ENCODE data around the gene PLEKHN1.
"Not testable (repeated sequence)": the region's sequence is repeated elsewhere in the genome, so short reads cannot be mapped to it uniquely, and the experiment has no call there.

Gene PLEKHN1

DNA sequence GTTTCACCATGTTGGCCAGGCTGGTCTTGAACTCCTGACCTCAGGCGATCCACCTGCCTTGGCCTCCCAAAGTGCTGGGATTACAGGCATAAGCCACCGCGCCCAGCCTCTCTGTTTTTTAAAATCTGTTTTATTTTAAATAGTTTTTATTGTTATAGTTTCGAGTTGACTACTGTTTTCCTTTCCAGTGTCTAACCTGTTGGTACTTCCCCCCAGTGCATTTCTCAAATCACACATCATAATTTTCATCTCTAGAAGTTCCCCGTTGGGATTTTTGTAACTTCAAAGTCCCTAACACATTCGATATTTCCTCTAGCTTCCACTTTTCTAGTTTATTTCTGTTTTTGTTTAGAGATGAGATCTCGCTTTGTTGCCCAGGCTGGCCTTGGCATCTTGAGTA lies 26.1 kb downstream of the PLEKHN1 start:
- DNase-seq (ENCODE audit: low read depth, low spot score): no peak

DNA sequence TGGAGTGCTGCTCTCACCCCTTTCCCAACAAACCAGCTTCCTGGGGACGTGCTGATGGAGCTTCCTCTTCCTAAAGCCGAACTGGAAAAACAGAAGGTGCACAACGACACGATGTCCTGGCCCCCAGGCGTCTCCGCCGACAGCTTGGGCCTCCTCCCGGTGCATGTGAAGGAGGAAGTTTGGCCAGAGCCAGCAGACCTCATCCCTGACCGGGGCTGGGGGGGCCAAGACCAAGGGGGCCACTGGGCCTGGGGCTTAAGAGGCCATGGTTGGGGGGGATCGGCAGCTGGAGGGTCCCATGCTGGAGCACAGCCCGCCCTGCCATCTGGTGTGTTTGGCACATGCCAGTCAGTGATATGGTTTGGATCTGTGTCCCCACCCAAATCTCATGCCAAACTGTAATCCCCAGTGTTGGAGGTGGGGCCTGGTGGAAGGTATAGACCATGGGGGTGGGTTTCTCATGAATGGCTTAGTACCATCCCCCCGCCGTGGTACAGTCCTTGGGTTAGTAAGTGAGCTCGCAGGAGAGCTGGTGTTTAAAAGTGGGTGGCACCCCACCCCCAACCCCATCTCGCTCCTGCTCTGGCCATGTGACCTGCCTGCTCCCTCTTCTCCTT lies 27.2 kb downstream of the PLEKHN1 start:
- no peak for DNase-seq (ENCODE audit: low read depth, low spot score)

DNA sequence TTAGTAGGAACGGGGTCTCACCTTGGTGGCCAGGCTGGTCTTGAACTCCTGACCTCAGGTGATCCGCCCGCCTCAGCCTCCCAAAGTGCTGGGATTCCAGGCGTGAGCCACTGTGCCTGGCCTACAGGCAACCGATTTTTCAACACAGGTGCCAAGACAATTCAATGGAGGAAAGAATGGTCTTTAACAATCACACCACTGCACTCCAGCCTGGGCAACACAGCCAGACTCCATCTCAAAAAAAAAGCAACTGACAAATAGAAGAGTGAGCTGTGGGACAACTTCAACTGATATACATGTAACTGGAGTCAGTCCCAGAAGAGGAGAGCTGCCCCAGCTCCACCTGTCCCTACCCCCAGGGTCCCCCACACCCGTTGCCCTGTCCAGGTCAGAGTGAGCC lies 28.3 kb downstream of the PLEKHN1 start:
- DNase-seq (ENCODE audit: low read depth, low spot score): not testable (repeated sequence)

DNA sequence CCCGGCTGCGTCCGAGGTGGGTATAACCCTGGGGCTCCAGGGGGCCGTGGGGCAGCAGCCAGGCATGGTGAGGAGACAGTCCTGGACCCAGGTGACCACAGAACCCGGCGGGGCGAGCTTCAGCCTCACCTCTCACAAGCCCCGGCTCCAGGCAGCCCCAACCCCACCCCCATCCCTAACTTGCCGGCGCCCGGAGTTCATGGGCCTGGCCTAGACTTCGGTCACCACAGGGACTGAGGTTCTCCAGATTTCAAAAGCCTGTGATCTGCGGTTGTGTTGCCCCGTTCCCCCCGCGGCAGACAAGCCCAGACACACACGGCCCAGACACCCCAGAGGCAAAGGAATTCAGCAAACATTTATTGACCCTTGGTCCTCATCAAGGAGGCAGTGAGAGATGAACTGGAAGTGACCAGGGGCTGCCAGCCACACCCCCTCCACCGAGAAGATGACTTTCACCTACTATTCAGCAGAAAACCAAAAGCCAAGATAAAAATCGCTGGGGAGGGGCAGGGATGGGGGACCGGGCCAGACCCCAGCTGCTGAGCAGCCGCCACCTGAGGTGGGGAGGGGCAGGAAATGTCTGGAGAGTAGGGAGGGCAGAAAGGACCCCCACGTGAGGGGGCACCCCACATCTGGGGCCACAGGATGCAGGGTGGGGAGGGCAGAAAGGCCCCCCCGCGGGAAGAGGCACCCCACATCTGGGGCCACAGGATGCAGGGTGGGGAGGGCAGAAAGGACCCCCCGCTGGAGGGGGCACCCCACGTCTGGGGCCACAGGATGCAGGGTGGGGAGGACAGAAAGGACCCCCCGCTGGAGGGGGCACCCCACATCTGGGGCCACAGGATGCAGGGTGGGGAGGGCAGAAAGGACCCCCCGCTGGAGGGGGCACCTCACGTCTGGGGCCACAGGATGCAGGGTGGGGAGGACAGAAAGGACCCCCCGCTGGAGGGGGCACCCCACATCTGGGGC lies 29.7 kb downstream of the PLEKHN1 start:
- DNase-seq (ENCODE audit: low read depth, low spot score): no peak

DNA sequence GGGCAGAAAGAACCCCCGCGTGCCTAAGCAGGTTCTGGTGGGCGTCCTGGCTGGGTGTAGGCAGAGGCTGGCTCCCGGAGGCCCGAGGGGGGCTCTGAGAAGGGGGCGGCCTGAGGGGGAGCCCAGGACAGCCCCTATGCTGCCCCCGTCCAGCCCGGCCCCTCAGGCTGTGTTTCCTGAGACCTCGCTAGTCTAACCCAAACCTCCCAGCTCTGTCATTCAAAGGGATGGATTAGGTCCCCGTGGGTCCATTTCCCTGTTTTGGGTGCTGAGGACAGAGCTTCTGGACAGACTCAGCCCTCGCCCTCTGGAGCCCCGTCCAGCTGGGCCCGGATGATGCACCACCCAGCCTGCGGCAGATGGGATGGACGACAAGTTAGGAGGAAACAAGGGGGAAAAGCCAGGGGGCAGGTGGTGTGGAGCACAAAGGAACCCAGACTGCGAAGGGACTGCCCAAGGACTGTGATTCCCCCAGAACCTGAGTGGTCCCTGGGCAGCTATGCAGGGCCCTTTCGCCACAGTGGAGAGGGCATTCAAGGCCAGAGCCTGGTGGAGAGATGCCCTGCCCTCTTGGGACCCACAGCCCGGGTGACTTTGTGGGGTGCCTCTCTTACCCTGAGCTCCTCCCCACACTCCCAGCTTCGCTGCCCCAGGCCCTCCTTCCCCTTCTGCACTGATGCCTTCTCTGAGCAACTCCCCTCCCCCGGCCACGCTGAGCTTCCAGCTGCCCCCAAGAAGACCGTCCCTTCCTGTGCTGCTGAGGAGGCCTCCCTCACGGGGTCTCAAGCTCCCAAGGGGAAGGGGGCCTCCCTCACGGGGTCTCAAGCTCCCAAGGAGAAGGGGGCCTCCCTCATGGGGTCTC lies 30.8 kb downstream of the PLEKHN1 start:
- no peak for DNase-seq (ENCODE audit: low read depth, low spot score)

DNA sequence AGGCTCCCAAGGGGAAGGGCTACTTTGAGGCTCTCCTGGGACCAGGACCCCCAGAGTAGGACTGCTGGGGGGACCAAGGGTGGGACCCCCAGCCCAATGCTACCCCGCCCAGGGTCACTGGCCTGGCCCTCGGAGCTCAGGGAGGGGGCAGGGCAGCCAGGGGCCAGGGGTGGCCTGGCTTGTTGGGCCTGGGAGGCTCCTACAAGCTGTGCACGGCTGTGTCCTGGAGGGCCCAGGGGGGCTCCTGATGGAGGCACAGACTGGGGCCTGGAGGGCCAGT lies 31.4 kb downstream of the PLEKHN1 start:
- DNase-seq (ENCODE audit: low read depth, low spot score): no peak

DNA sequence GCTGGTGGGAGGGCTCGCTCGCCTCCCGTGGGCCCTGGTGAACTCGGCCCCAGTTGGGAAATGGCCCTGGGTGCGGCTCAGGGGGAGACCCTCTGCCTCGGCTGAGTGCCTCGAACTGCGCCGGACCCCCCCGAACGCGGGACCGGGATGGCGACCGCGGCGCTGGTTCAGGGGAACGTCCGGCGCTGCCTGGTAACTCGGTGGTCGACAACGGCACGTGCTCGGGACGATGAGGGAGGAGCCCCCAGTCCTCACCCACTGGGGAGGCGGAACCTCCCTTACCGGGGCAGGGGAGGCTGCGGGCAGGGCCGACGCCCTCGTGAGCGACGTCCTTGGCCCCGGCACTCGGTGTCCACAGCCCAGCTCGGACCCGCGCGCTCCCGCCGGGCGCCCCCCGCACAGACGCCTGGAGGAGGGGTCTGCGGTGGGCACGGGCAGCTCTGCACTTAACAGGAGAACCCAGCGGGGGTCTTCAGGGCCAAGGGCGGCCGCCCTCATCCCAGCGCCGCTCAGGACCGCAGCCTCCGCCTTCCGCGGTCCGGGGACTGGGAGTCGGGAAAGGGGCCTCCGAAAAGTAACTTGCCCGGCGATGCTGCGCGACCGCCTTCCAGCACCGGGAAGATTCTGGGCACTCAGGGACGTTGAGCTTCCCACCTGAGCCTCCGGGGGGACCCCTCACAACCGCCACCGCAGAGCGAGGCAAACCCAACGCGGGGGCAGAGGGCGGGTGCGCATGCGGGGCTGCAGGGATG lies 31.9 kb downstream of the PLEKHN1 start:
- no peak for DNase-seq (ENCODE audit: low read depth, low spot score)

DNA sequence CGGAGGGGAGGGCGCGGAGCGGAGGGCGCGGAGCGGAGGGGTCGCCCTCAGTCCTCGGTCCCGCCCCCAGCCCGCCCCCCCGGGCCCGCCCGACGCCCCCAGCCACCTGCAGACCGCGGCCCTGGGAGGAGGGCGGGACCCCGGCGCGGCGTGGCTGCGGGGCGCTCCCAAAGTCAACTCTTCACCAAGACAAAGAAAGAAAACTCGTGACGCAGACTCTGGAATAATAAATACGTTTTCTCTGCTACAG lies 32.4 kb downstream of the PLEKHN1 start:
- DNase-seq (ENCODE audit: low read depth, low spot score): no peak

DNA sequence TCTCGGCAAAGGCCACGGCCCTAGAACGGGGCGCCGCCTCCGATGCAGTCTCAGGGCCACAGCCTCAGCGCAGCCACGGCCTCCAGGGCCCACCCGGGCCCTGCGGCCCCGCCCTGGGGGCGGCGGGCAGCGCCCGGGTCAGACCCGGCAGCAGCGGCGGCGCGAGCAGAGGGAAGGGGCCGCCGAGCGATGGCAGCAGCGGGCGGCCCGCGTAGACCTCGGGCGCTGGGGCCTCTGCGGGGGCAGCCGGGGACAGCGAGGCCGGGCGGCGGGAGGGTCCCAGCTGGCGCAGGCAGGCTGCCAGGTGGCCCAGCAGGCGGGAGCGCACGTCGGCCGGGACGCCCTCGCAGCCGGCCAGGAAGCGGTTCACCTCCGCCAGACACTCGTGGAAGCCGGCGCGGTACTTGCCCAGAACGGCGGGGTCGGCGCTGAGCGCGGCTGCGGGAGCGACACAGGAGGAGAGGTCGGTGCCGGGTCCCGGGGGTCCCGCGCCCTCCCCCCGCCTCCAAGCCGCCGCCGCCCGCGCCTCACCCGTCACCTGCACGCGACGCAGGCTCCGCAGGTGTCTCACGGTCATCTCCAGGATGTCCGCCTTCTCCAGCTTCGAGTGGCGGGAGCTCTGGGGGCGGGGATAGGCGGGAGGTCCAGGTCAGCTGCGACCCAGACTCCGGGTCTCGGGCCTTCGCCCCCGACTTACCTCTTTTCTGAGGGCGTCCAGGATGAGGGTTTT lies 32.9 kb downstream of the PLEKHN1 start:
- DNase-seq (ENCODE audit: low read depth, low spot score): no peak

DNA sequence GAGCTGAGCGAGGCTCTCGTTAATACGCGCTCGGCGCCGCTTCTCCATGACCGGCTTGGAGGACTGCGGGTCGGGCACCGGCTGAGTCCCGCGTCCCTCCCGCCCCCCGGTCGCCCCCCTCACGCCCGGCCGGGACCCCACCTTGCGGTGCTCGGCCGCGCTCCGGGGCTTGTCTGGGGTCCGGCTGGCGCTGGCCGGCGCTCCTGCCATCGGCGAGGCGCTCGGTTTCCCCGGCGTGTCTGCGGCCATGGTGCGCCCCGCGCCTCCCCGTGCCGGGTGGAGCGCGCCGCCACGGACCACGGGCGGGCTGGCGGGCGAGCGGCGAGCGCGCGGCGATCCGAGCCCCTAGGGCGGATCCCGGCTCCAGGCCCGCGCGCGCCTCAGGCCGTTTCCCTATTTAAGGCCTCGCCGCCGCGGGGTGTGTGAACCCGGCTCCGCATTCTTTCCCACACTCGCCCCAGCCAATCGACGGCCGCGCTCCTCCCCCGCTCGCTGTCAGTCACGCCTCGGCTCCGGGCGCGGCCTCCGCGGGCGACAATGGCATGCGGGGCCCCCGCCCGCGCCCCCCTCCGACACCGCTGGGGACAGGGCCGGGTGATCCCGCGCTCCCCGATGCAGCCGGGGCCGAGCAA lies 33.6 kb downstream of the PLEKHN1 start, which contains the start of gene HES4:
Gene HES4 (minus strand): TSS at position 373 of the 632 bp plus-strand sequence. CDS start 124 bp downstream, at position 249.
- DNase-seq (ENCODE audit: low read depth, low spot score): no peak

DNA sequence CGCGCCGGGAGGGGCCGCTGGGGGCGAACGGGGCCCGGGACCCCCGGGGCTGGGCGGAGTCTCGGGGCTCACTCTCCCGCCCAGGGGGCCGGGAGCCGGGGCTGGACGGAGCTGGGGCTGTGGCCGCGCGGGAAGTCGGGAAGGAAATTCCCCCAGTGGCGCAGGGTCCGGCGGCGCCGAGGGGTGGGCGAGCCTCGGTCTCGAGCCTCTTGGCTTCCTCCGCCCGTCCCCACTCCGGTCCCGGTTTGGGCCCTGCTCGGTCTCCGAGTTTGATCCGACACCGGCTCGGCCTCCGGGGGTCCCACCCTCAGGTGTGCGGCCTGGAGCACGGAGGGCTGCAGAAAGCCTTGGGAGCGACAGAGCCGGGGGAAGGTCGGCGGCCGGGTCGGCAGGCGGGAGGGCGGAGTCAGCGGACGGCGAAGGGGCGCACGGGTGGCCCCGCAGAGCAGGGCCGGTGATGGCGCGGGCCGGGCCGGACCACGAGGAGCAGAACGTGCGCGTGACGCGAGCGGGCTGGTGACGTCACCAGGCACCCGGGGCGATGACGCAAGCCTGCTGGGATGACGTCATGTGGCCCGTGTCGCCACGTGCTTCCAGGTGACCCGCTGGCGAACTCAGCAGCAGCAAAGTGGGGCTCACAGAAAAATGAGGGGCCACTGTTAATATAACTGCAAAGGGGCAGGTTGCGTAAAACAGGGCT lies 34.2 kb downstream of the PLEKHN1 start:
- DNase-seq (ENCODE audit: low read depth, low spot score): peak; percentile 40

DNA sequence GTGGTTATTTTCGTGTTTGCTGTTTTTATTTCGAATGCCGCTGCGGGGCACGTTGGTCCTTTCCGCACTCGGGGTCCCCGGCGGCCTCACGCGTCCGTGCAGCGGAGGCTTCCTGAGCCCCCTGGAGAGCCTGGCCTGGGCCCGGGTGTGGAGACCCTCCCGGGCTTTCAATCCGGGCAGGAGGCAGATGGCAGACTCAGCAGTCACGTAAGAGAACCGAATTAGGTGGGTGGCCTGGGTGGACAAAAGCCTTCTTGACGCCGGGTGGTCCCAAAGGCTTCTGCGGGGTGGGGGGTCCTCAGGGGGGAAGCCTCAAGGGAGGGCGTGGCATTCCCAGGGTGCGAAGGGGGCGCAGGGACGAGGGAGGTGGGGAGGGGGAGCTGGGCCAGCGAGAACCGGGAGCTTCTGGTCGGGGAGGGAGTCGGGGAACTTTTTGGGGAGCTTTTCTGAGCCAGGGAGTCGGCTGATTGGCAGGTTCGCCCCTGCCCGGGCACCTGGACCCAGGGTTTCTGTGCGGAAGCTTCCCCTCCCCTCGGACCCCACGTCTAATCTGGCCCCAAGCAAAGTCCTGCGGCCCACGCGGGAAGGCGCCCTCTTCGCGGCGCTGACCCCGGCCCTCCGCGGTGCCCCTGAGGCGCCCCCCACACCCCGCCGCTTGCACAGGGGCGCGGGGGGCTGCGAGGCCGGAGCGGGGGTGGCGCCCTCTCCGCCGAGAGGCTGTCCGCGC lies 34.9 kb downstream of the PLEKHN1 start:
- DNase-seq (ENCODE audit: low read depth, low spot score): no peak

DNA sequence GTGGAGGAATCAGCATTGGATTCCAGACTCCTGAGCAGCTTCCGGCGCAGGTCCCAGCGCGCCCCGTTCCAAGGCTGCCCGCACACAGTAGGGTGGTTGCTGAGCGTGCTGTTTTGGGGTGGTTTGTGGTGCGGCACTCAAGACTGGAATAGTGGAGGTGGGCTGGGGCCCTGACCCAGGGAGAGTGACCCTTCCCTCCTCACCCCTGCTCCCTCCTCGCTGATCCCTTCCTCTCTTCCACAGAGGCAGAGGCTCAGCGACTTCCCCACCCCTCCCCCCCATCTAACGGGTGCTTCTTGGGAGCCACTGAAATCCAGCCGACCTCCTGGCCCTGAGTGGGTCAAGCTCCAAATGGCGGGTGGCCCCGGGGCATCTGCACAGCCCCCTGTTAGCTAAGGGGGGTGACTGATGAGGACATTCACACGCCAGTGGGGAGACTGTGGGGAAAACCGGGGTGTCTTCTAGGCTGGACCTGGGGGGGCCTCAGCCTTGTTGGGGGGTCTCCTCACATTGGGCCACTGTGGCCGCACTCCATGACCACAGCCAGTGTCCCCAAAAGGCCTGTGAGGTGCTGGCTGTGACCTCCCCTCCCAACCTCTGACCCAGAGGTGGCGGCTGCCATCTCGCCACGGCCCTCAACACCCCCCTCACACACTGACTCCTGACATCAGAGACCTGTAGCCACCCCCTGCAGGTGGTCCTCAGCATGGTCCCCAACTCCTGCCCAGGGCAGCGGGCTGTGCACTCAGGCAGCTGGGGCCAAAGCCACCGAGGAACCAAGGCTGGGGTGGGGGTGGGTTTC lies 37.5 kb downstream of the PLEKHN1 start:
- DNase-seq (ENCODE audit: low read depth, low spot score): no peak

DNA sequence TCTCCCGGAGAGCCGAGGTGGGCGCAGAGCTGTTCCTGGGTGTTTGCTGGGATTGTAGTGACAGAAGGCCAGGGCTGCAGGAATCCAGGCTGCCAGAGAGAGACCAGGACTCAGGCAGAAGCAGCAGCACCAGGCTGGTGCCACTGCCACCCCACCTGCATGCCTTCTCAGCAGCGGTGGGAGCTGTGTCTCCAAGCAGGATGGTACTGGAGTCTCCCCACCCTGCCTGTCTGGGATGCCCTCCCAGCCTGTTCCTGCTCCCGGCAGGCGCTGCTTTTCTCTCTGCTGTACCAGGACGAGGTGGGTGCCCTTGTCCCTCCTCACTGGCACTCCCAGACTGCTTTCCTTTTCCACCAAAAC lies 38.1 kb downstream of the PLEKHN1 start:
- no peak for DNase-seq (ENCODE audit: low read depth, low spot score)

DNA sequence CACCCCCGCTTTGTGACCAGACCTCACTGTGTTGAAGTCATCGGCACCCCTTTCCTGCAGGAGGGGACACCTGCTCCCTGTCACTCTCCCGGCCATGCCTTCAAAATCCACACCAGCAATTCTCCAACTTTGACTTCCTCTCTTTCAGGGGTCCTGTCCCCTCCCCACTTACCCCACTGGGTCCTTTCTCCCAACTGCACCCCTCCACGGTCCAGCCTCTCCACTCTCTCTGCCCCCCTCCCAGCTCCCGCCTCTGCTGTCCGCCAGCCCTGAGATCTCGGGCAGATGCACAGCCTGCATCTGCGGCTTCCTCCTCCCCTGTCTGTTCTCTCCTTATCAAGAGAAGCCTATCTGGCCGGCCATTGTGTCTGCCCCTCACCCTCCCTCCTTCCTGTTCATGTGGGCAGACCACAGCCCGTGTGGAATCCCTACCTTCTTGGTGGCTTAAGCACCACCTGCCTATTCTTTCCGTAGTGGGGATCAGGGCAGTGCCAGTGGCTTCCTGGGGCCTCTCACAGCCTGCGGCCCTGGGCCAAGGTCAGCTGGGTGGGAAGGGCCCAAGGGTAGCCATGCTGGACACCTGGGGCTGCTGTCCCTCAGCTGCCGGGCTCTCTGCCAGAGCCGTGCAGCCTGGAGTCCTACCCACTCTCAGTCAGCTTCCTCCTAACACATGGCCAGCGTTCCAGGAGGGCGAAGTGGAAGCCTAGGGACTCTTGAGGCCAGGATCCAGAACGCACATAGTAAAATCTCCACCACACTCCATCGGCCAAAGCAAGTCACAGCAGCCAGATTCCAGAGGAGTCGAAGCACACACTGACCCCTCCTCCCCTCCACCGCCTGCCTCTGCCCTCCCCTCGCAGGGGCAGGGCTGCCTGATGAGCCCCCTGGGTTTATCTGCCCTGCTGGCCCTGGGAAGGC lies 38.8 kb downstream of the PLEKHN1 start:
- no peak for DNase-seq (ENCODE audit: low read depth, low spot score)

DNA sequence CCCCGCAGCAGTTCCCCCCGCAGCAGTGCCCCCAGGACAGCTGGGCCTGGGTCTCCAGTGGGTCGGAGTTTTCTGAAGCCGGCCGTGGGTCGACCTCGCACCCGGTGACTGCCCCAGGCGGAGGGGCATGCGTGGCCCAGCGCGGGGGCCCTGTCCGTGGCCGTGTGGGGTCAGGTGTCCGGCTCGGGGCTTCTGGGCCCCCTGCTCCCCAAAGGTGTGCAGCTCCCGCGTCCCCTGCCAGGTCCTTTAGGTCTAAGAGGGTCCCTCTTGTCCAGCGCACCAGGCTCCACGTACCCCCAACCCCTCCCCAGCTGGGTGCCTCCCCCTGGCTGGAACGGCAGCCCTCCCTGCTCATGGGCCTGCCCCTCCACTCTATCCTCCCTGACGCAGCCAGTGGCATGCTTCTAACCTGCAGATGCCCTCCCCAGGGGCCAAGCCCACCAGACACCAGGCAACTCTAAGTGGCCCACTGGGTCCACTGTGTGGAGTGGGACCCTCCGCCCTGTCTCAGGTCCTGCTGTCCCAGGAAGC lies 39.6 kb downstream of the PLEKHN1 start:
- no peak for DNase-seq (ENCODE audit: low read depth, low spot score)
